HCT116 (cell line): ENCODE measurements around the gene RAPH1. TPM values are rescaled to one million over a fixed set of nuclear protein-coding genes. Genes with fewer than 3 reads are reported as not detected.

Experiments used
- ATAC-seq: fragments of 200-7000 bp; cut with Tn5 transposase; 2 replicates; pipeline ENCODE4 v1.9.1; 2020; ENCODE audit warnings: mild to moderate bottlenecking, moderate library complexity
- BruUV-seq: library from RNA; stranded (reverse); fragments of 400-500 nt; replicated peaks from 2 replicates; lab custom pipeline; 2021; lab: Mats Ljungman, UMichigan
- CTCF ChIA-PET: fragments of 300-600 bp; sonication (Branson Sonifier 250); formaldehyde crosslinking; loops from one replicate; lab custom pipeline; 2021; ENCODE audit warnings: antibody characterized with exemption; lab: Charles Lee
- POLR2A ChIA-PET: fragments of 300-600, 350-600 bp; sonication (Branson Sonifier 250); formaldehyde crosslinking; loops from one replicate; lab custom pipeline; 2021; ENCODE audit warnings: antibody characterized with exemption; lab: Charles Lee
- RAD21 ChIA-PET, 2 experiments: fragments of 300-600 bp; sonication (Branson Sonifier 250); formaldehyde crosslinking; loops; one replicate each; lab custom pipeline; 2023; ENCODE audit warnings: low total read pairs in 2 of 2; ENCODE audit not compliant: uncharacterized antibody in 2 of 2, unreplicated experiment in 2 of 2, low non-redundant PET in 1 of 2; lab: Charles Lee
- DNase-seq: peaks from one replicate; pipeline ENCODE4 v3.0.0-alpha.2; 2010; ENCODE audit warnings: low read depth, low spot score
- H2AFZ ChIP-seq: fragments of 200-600 bp; shearing (Covaris generic), sonication (generic); 2 replicates; pipeline ENCODE4 v1.6.1; 2017; ENCODE audit warnings: low read depth, mixed run types, mixed read lengths, antibody characterized with exemption, low read length; ENCODE audit not compliant: poor library complexity, severe bottlenecking
- H3K27ac ChIP-seq: 2 replicates; pipeline ENCODE4 v1.5.1; 2012; ENCODE audit warnings: low read depth, low read length
- H3K27me3 ChIP-seq: fragments of 200-600 bp; sonication (generic); 2 replicates; pipeline ENCODE4 v1.6.1; 2016; ENCODE audit warnings: mixed run types, low read length, mixed read lengths; ENCODE audit not compliant: insufficient read depth
- H3K36me3 ChIP-seq, 2 experiments: fragments of 200-500 bp in 1 of 2; fragments of 200-600 bp in 1 of 2; sonication (Bioruptor generic) in 1 of 2; sonication (generic) in 1 of 2; 2 replicates each; pipeline versions ENCODE4 v1.5.1 to v1.6.1; 2014 to 2016; ENCODE audit warnings: low read length in 2 of 2, inconsistent platforms in 1 of 2, mixed read lengths in 1 of 2, mixed run types in 1 of 2; ENCODE audit not compliant: insufficient read depth in 2 of 2, control insufficient read depth in 1 of 2
- H3K4me1 ChIP-seq, 2 experiments: fragments of 200-600 bp in 1 of 2; sonication (generic) in 1 of 2; 2 replicates each; pipeline versions ENCODE4 v1.5.1 to v1.6.1; 2012 to 2017; ENCODE audit warnings: low read length in 2 of 2, inconsistent platforms in 1 of 2, mild to moderate bottlenecking in 1 of 2, mixed read lengths in 1 of 2, mixed run types in 1 of 2, moderate library complexity in 1 of 2; ENCODE audit not compliant: insufficient read depth in 2 of 2, control insufficient read depth in 1 of 2
- H3K4me2 ChIP-seq: fragments of 200-600 bp; sonication (generic); 2 replicates; pipeline ENCODE4 v1.6.1; 2017; ENCODE audit warnings: mixed run types, low read length, mixed read lengths
- H3K4me3 ChIP-seq, 2 experiments: fragments of 200-600 bp in 1 of 2; sonication (generic) in 1 of 2; replicated peaks in 1 of 2; 2 replicates each; pipeline ENCODE4 v1.5.1; 2011 to 2016; ENCODE audit warnings: low read length in 2 of 2, control low read depth in 1 of 2, low read depth in 1 of 2, mild to moderate bottlenecking in 1 of 2, mixed read lengths in 1 of 2, mixed run types in 1 of 2
- H3K79me2 ChIP-seq: fragments of 200-600 bp; sonication (generic); 2 replicates; pipeline ENCODE4 v1.6.1; 2017; ENCODE audit warnings: mild to moderate bottlenecking, mixed run types, low read length, moderate library complexity, mixed read lengths; ENCODE audit not compliant: insufficient read depth
- H3K9ac ChIP-seq: fragments of 200-600 bp; sonication (generic); 2 replicates; pipeline ENCODE4 v1.6.1; 2016; ENCODE audit warnings: low read length, mixed read lengths
- H3K9me2 ChIP-seq: fragments of 200-600 bp; sonication (generic), shearing (Covaris generic); 2 replicates; pipeline ENCODE4 v1.6.1; 2017; ENCODE audit warnings: mixed run types, mild to moderate bottlenecking, moderate library complexity; ENCODE audit not compliant: insufficient read depth
- H3K9me3 ChIP-seq, 2 experiments: fragments of 200-500 bp in 1 of 2; fragments of 200-600 bp in 1 of 2; sonication (Bioruptor generic) in 1 of 2; sonication (generic) in 1 of 2; 2 replicates each; pipeline ENCODE4 v1.6.1; 2014 to 2017; ENCODE audit warnings: low read length in 2 of 2, mixed read lengths in 2 of 2, inconsistent platforms in 1 of 2, low read depth in 1 of 2, mild to moderate bottlenecking in 1 of 2, mixed run types in 1 of 2, moderate library complexity in 1 of 2; ENCODE audit not compliant: control insufficient read depth in 1 of 2, insufficient read depth in 1 of 2
- H4K20me1 ChIP-seq: fragments of 200-600 bp; sonication (generic), shearing (Covaris generic); 2 replicates; pipeline ENCODE4 v1.6.1; 2017; ENCODE audit warnings: mixed run types, mild to moderate bottlenecking, moderate library complexity; ENCODE audit not compliant: insufficient read depth
- ATF3 ChIP-seq: IDR thresholded peaks from 2 replicates; pipeline ENCODE4 v1.6.1; 2012
- CBX3 ChIP-seq: IDR thresholded peaks from 2 replicates; pipeline ENCODE4 v1.6.1; 2012; ENCODE audit warnings: low read depth
- CEBPB ChIP-seq: IDR thresholded peaks from 2 replicates; pipeline ENCODE4 v1.6.1; 2012; ENCODE audit warnings: low read depth
- CTCF ChIP-seq, 3 experiments: fragments of 200-600 bp in 1 of 3; sonication (generic) in 1 of 3; IDR thresholded peaks in 2 of 3; conservative IDR thresholded peaks in 1 of 3; 2 replicates each; pipeline ENCODE4 v1.5.1; 2012 to 2017; ENCODE audit warnings: low read depth in 2 of 3, low read length in 2 of 3, antibody characterized with exemption in 1 of 3, borderline replicate concordance in 1 of 3, control low read depth in 1 of 3, mild to moderate bottlenecking in 1 of 3, mixed read lengths in 1 of 3, mixed run types in 1 of 3, moderate library complexity in 1 of 3; ENCODE audit not compliant: insufficient read depth in 1 of 3
- EGR1 ChIP-seq: IDR thresholded peaks from 2 replicates; pipeline ENCODE4 v1.6.1; 2012; ENCODE audit warnings: low read depth
- ELF1 ChIP-seq: IDR thresholded peaks from 2 replicates; pipeline ENCODE4 v1.6.1; 2012; ENCODE audit warnings: low read depth, borderline replicate concordance
- EZH2phosphoT487 ChIP-seq: fragments of 200-600 bp; IDR thresholded peaks from 2 replicates; pipeline ENCODE4 v1.6.1; 2018; ENCODE audit warnings: antibody characterized with exemption, borderline replicate concordance
- FOSL1 ChIP-seq: IDR thresholded peaks from 2 replicates; pipeline ENCODE4 v1.6.1; 2012; ENCODE audit warnings: low read depth
- JUND ChIP-seq: IDR thresholded peaks from 2 replicates; pipeline ENCODE4 v1.6.1; 2012
- MAX ChIP-seq: IDR thresholded peaks from 2 replicates; pipeline ENCODE4 v1.6.1; 2012
- POLR2A ChIP-seq: IDR thresholded peaks from 2 replicates; pipeline ENCODE4 v1.7.0; 2011; ENCODE audit warnings: borderline replicate concordance; ENCODE audit not compliant: insufficient read depth, insufficient read length; ENCODE audit errors: extremely low read depth
- POLR2AphosphoS5 ChIP-seq: IDR thresholded peaks from 2 replicates; pipeline ENCODE4 v1.6.1; 2011; ENCODE audit warnings: mild to moderate bottlenecking, low read depth, low read length, moderate library complexity
- RAD21 ChIP-seq: IDR thresholded peaks from 2 replicates; pipeline ENCODE4 v1.6.1; 2012; ENCODE audit warnings: low read depth, mild to moderate bottlenecking
- REST ChIP-seq: IDR thresholded peaks from 2 replicates; pipeline ENCODE4 v1.6.1; 2012; ENCODE audit warnings: low read depth
- SIN3A ChIP-seq: IDR thresholded peaks from 2 replicates; pipeline ENCODE4 v1.6.1; 2012; ENCODE audit warnings: low read depth
- SP1 ChIP-seq: IDR thresholded peaks from 2 replicates; pipeline ENCODE4 v1.6.1; 2012; ENCODE audit warnings: low read depth
- TCF7L2 ChIP-seq: IDR thresholded peaks from 2 replicates; pipeline ENCODE4 v1.7.0; 2011; ENCODE audit warnings: borderline replicate concordance, inconsistent platforms; ENCODE audit not compliant: insufficient read depth, insufficient read length; ENCODE audit errors: extremely low read depth
- YY1 ChIP-seq: IDR thresholded peaks from 2 replicates; pipeline ENCODE4 v1.6.1; 2011; ENCODE audit warnings: low read length, low read depth, moderate library complexity, mild to moderate bottlenecking; ENCODE audit not compliant: insufficient replicate concordance; ENCODE audit errors: extremely low read depth
- ZBTB33 ChIP-seq: IDR thresholded peaks from 2 replicates; pipeline ENCODE4 v1.6.1; 2011; ENCODE audit warnings: mild to moderate bottlenecking, low read length, moderate library complexity; ENCODE audit not compliant: insufficient replicate concordance; ENCODE audit errors: extremely low read depth
- ZFX ChIP-seq: fragments of 450-650 bp; IDR thresholded peaks from 2 replicates; pipeline ENCODE4 v1.6.1; 2017
- ZNF274 ChIP-seq: fragments of 200-500 bp; sonication (Bioruptor generic); IDR thresholded peaks from 2 replicates; pipeline ENCODE4 v1.6.1; 2014; ENCODE audit warnings: mild to moderate bottlenecking, low read depth, low read length, inconsistent platforms
- intact Hi-C: fragments of 100-400 bp; cut with micrococcal nuclease; formaldehyde crosslinking; loops from 2 replicates; pipeline ENCODE4 v1.10.0; 2022
- total RNA-seq: library from RNA; stranded (reverse); gene quantifications from one replicate; pipeline ENCODE4 v1.2.1, GENCODE V29; 2021; ENCODE audit not compliant: unreplicated experiment

Gene RAPH1
- total RNA-seq, 1 experiment from 2014 or later: 22.3 TPM

GRCh38 chr2:203498161-203498560 lies 36.9 kb downstream of the RAPH1 start:
- Histone ChIP-seq H3K4me2 (peak overlapping the region; percentile 61), H3K79me2 (peaks cover 6% of the 10 kb centered on the region), H3K4me1 (peaks cover 5 to 13% of the 10 kb centered on the region in 2 experiments; a peak in 3 of 4 replicates), H3K27ac (no peak overlapping the region; the same call in 1 of the 2 replicates), H3K27me3 (no peaks in the 10 kb centered on the region), H2AFZ (peak overlapping the region; percentile 57), H3K36me3 (no peaks in the 10 kb centered on the region), H3K9ac (peak overlapping the region; percentile 20), H4K20me1 (no peaks in the 10 kb centered on the region), H3K9me3 (no peaks in the 10 kb centered on the region), H3K9me2 (no peaks in the 10 kb centered on the region), H3K4me3 (peak overlapping the region; percentile 25 to 36)
- ATAC-seq (peak; percentile 90), DNase-seq (peak; percentile 76)
- RAD21 ChIA-PET: no interaction called here
- no TSS peak for BruUV-seq
- CTCF ChIA-PET: no interaction called here
- POLR2A ChIA-PET: no interaction called here
- intact Hi-C loops: no loop called here
- TF ChIP-seq YY1 (no peak), CBX3 (peak; percentile 85; the same call in 1 of the 2 replicates), EZH2phosphoT487 (no peak), SIN3A (no peak), REST (no peak), EGR1 (no peak), JUND (peak; percentile 89), ZBTB33 (no peak), RAD21 (peak; percentile 17; the same call in 1 of the 2 replicates), POLR2AphosphoS5 (0 out of 2 replicates have a peak, but pooled peaks have one; percentile 41), TCF7L2 (no peak), POLR2A (no peak), ZNF274 (no peak), ELF1 (0 out of 2 replicates have a peak, but pooled peaks have one; percentile 5), ZFX (no peak), SP1 (peak; percentile 55), CTCF (IDR thresholded peaks at IDR 0.05 in 2 of 3, conservative IDR thresholded peaks at IDR 0.05 in 1 of 3; ENCODE audit: borderline replicate concordance in 1 of 3, insufficient read depth in 1 of 3, low read depth in 2 of 3, low read length in 2 of 3) (no peak), ATF3 (0 out of 2 replicates have a peak, but pooled peaks have one; percentile 38), MAX (peak; percentile 46; the same call in 1 of the 2 replicates), FOSL1 (peak; percentile 89), CEBPB (peak; percentile 56)
